Activated CD4-positive, alpha-beta T cell treated with anti-CD3 and anti-CD28 coated beads, Interleukin-2, amount 50 U/mL, for 4 hours (primary cell): Measurements from ENCODE around the gene IMMP2L.

Experiments
- DNase-seq, 2 experiments: peaks; one replicate each; pipeline ENCODE4 v3.0.0-alpha.2; 2020

Gene IMMP2L

GRCh38 chr7:110650328-110650727 is 912.0 kb downstream of the IMMP2L start:
- DNase-seq: no peak

GRCh38 chr7:110647266-110647665 is 915.0 kb downstream of the IMMP2L start:
- DNase-seq: no peak

GRCh38 chr7:110646804-110647203 is 915.5 kb downstream of the IMMP2L start:
- no peak for DNase-seq

- no peak for DNase-seq
Observed at GRCh38 chr7:110645616-110646015, 916.7 kb downstream of the IMMP2L start.

- DNase-seq: no peak
Observed at GRCh38 chr7:110645060-110645459, 917.2 kb downstream of the IMMP2L start.

GRCh38 chr7:110637252-110637651 is 925.0 kb downstream of the IMMP2L start:
- no peak for DNase-seq

- no peak for DNase-seq
Observed at GRCh38 chr7:110633313-110633712, 929.0 kb downstream of the IMMP2L start.

GRCh38 chr7:110626414-110626813 is 935.9 kb downstream of the IMMP2L start:
- no peak for DNase-seq

- DNase-seq: no peak
Observed at GRCh38 chr7:110625294-110625693, 937.0 kb downstream of the IMMP2L start.

- DNase-seq: no peak
Observed at GRCh38 chr7:110623436-110623835, 938.9 kb downstream of the IMMP2L start.

- DNase-seq: no peak
Observed at GRCh38 chr7:110621289-110621688, 941.0 kb downstream of the IMMP2L start.

- DNase-seq: no peak
Observed at GRCh38 chr7:110620110-110620735, 942.1 kb downstream of the IMMP2L start.
